Mesodermal cell (in vitro differentiated cells): Measurements from ENCODE around the gene CALHM5.

Experiments
- H3K27ac ChIP-seq: 2 replicates; pipeline ENCODE4 v1.7.0; 2013; ENCODE audit warnings: mild to moderate bottlenecking, low read depth, low read length, moderate library complexity; ENCODE audit not compliant: severe bottlenecking
- H3K36me3 ChIP-seq: 2 replicates; pipeline ENCODE4 v1.7.1; 2013; ENCODE audit warnings: mild to moderate bottlenecking, low read length, moderate library complexity; ENCODE audit not compliant: control insufficient read depth, insufficient read depth
- H3K4me1 ChIP-seq: one replicate; pipeline ENCODE4 v1.7.1; 2013; ENCODE audit warnings: mild to moderate bottlenecking, low read length; ENCODE audit not compliant: insufficient read depth, control insufficient read depth, poor library complexity, severe bottlenecking
- H3K4me3 ChIP-seq: 2 replicates; pipeline ENCODE4 v1.7.0; 2013; ENCODE audit warnings: low read length, control low read depth, mild to moderate bottlenecking; ENCODE audit not compliant: insufficient read depth, poor library complexity, severe bottlenecking; ENCODE audit errors: extremely low read depth
- H3K9me3 ChIP-seq: 2 replicates; pipeline ENCODE4 v1.7.1; 2013; ENCODE audit warnings: mild to moderate bottlenecking, low read length, moderate library complexity; ENCODE audit not compliant: control insufficient read depth
- WGBS, 2 experiments: methylation state at CpG; one replicate each; pipeline ENCODE4 v1.1.5; 2013; ENCODE audit warnings: missing lambda C conversion rate in 2 of 2; ENCODE audit not compliant: insufficient coverage in 2 of 2; 5-methylcytosine and 5-hydroxymethylcytosine counted together

CALHM5 gene

GRCh38 chr6:116550796-116551195 is 39.4 kb downstream of the CALHM5 start:
- 72% methylated on average over 3 to 4 of the region's 4 CpGs for WGBS, 2 experiments
- Histone ChIP-seq H3K4me3 (no peak overlapping the region), H3K4me1 (no peaks in the 10 kb centered on the region), H3K36me3 (no peaks in the 10 kb centered on the region), H3K27ac (no peak overlapping the region), H3K9me3 (no peaks in the 10 kb centered on the region)

- H3K4me3 ChIP-seq = no peak within 1 kb of the TSS
- no peaks in the 10 kb centered on the region for H3K36me3 ChIP-seq
- H3K27ac ChIP-seq = no peak within 1 kb of the TSS
- H3K4me1 ChIP-seq = no peaks in the 10 kb centered on the region
- no peaks in the 10 kb centered on the region for H3K9me3 ChIP-seq
Observed at GRCh38 chr6:116553451-116553850, 42.0 kb downstream of the CALHM5 start, which contains the start of gene CALHM4. TSS of gene CALHM4 (plus strand) at chr6:116553751. CDS start at chr6:116553794, 43 bp downstream.

- H3K36me3 ChIP-seq = no peaks in the 10 kb centered on the region
- no CpG with 5 or more reads among the region's 1 CpG for WGBS, 2 experiments
- H3K27ac ChIP-seq = no peak overlapping the region
- H3K4me3 ChIP-seq = no peak overlapping the region
- no peaks in the 10 kb centered on the region for H3K9me3 ChIP-seq
- H3K4me1 ChIP-seq = no peaks in the 10 kb centered on the region
Observed at GRCh38 chr6:116556065-116556464, 44.6 kb downstream of the CALHM5 start.

- 85% methylated on average over 5 of the region's 5 CpGs; no CpG with 5 or more reads in 1 of the 2 experiments for WGBS, 2 experiments
- Histone ChIP-seq H3K9me3 (no peaks in the 10 kb centered on the region), H3K27ac (no peak overlapping the region), H3K4me3 (no peak overlapping the region), H3K4me1 (no peaks in the 10 kb centered on the region), H3K36me3 (no peaks in the 10 kb centered on the region)
Observed at GRCh38 chr6:116556814-116557415, 45.5 kb downstream of the CALHM5 start.

GRCh38 chr6:116557893-116558292 is 46.5 kb downstream of the CALHM5 start:
- H3K4me3 ChIP-seq = no peak overlapping the region
- no peak overlapping the region for H3K27ac ChIP-seq
- H3K36me3 ChIP-seq = no peaks in the 10 kb centered on the region
- no peaks in the 10 kb centered on the region for H3K4me1 ChIP-seq
- 90 to 91% methylated on average over 5 of the region's 5 CpGs for WGBS, 2 experiments
- no peaks in the 10 kb centered on the region for H3K9me3 ChIP-seq

GRCh38 chr6:116560130-116560529 is 48.7 kb downstream of the CALHM5 start:
- H3K9me3 ChIP-seq = no peaks in the 10 kb centered on the region
- H3K27ac ChIP-seq = no peak overlapping the region
- H3K36me3 ChIP-seq = no peaks in the 10 kb centered on the region
- no peaks in the 10 kb centered on the region for H3K4me1 ChIP-seq
- no peak overlapping the region for H3K4me3 ChIP-seq
- no CpG with 5 or more reads among the region's 2 CpGs for WGBS, 2 experiments

GRCh38 chr6:116561377-116562018 is 50.1 kb downstream of the CALHM5 start:
- Histone ChIP-seq H3K4me3 (no peak overlapping the region), H3K36me3 (no peaks in the 10 kb centered on the region), H3K27ac (no peak overlapping the region), H3K4me1 (no peaks in the 10 kb centered on the region), H3K9me3 (no peaks in the 10 kb centered on the region)
- WGBS, 2 experiments = 61 to 66% methylated on average over 7 to 8 of the region's 9 CpGs

GRCh38 chr6:116562019-116562403 is 50.6 kb downstream of the CALHM5 start:
- Histone ChIP-seq H3K4me3 (no peak overlapping the region), H3K4me1 (no peaks in the 10 kb centered on the region), H3K9me3 (no peaks in the 10 kb centered on the region), H3K36me3 (no peaks in the 10 kb centered on the region), H3K27ac (no peak overlapping the region)
- 96 to 100% methylated on average over 2 to 3 of the region's 4 CpGs for WGBS, 2 experiments

- H3K9me3 ChIP-seq = no peaks in the 10 kb centered on the region
- no peak overlapping the region for H3K4me3 ChIP-seq
- no peaks in the 10 kb centered on the region for H3K4me1 ChIP-seq
- 56 to 64% methylated on average over 3 of the region's 3 CpGs for WGBS, 2 experiments
- no peaks in the 10 kb centered on the region for H3K36me3 ChIP-seq
- peak overlapping the region; percentile 54 for H3K27ac ChIP-seq
Observed at GRCh38 chr6:116562614-116563013, 51.2 kb downstream of the CALHM5 start.

- Histone ChIP-seq H3K27ac (no peak overlapping the region), H3K4me1 (no peaks in the 10 kb centered on the region), H3K4me3 (no peak overlapping the region), H3K9me3 (no peaks in the 10 kb centered on the region), H3K36me3 (no peaks in the 10 kb centered on the region)
- 89 to 93% methylated on average over 7 to 9 of the region's 9 CpGs for WGBS, 2 experiments
Observed at GRCh38 chr6:116563830-116564229, 52.4 kb downstream of the CALHM5 start.

GRCh38 chr6:116564311-116564710 is 52.9 kb downstream of the CALHM5 start:
- H3K4me3 ChIP-seq = no peak overlapping the region
- H3K9me3 ChIP-seq = no peaks in the 10 kb centered on the region
- WGBS, 2 experiments = 78 to 97% methylated on average over 4 to 7 of the region's 7 CpGs
- no peak overlapping the region for H3K27ac ChIP-seq
- H3K36me3 ChIP-seq = no peaks in the 10 kb centered on the region
- H3K4me1 ChIP-seq = no peaks in the 10 kb centered on the region
